Cardiac muscle cell (in vitro differentiated cells and primary cell): ENCODE measurements around the gene LRP2BP. TPM values are rescaled to one million over a fixed set of nuclear protein-coding genes. Genes with fewer than 3 reads are reported as not detected.

Source experiments
- DNase-seq, 2 donors: peaks; one replicate each; pipeline versions ENCODE4 v3.0.0 to v3.0.0-alpha.2; 2010 to 2017; ENCODE audit warnings: low read depth in 1 of 2, low spot score in 1 of 2
- H3K27ac ChIP-seq: fragments of 200-600 bp; sonication (generic); 2 replicates; pipeline ENCODE4 v1.5.1; 2016
- H3K27me3 ChIP-seq: fragments of 200-600 bp; sonication (generic); 2 replicates; pipeline ENCODE4 v1.6.0; 2016; ENCODE audit warnings: control low read depth
- H3K36me3 ChIP-seq: fragments of 200-600 bp; sonication (generic); 2 replicates; pipeline ENCODE4 v1.5.1; 2016; ENCODE audit warnings: control low read depth
- H3K4me1 ChIP-seq: fragments of 200-600 bp; sonication (generic); 2 replicates; pipeline ENCODE4 v1.8.1; 2017; ENCODE audit warnings: low read depth, mild to moderate bottlenecking, mixed run types
- H3K4me3 ChIP-seq: fragments of 200-600 bp; sonication (generic); 2 replicates; pipeline ENCODE4 v1.5.1; 2016; ENCODE audit warnings: mild to moderate bottlenecking
- H3K9me3 ChIP-seq: fragments of 200-600 bp; sonication (generic); 2 replicates; pipeline ENCODE4 v1.5.1; 2017; ENCODE audit warnings: low read depth, mild to moderate bottlenecking, control low read depth
- polyA plus RNA-seq: library from polyadenylated mRNA; unstranded; fragments of >200 nt; fragmentation: Nextera tagmentation; extraction: Ambion mirVana; gene quantifications from 2 replicates; pipeline ENCODE4 v1.2.1, GENCODE V29; 2016
- total RNA-seq: library from RNA; depleted of rRNA; stranded (reverse); fragments of >200 nt; gene quantifications from 2 replicates; pipeline ENCODE4 v1.2.3, GENCODE V29; 2016
- TF ChIP-seq, protein P1 (sequence below): IDR thresholded peaks from 2 replicates; pipeline ENCODE4 v1.5.1; 2012; ENCODE audit warnings: low read depth, mild to moderate bottlenecking, low read length

The LRP2BP gene
- total and polyA plus RNA-seq, 2 experiments from 2014 or later = 0.63 to 1.0 TPM

DNA sequence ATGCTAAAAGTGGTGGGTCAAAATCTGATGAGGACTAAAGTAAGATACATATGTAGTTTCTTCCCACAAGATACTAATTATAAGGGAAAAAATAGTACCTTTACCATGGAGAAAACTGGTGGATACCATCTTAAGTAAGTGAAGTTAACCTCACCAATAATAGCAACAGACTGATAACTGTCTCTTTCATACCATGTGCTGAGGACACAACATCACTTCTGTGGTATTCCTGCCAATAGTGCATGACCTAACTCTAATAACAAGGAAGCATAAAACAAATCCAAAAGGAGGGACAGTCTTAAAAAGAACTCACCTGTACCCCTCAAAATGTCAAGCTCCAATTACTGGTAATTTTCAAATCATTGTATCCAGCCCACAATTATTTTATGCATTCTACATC lies 21.2 kb upstream of the LRP2BP start:
- H3K27ac ChIP-seq = no peak overlapping the region
- no peaks in the 10 kb centered on the region for H3K9me3 ChIP-seq
- TF ChIP-seq, protein P1, sequence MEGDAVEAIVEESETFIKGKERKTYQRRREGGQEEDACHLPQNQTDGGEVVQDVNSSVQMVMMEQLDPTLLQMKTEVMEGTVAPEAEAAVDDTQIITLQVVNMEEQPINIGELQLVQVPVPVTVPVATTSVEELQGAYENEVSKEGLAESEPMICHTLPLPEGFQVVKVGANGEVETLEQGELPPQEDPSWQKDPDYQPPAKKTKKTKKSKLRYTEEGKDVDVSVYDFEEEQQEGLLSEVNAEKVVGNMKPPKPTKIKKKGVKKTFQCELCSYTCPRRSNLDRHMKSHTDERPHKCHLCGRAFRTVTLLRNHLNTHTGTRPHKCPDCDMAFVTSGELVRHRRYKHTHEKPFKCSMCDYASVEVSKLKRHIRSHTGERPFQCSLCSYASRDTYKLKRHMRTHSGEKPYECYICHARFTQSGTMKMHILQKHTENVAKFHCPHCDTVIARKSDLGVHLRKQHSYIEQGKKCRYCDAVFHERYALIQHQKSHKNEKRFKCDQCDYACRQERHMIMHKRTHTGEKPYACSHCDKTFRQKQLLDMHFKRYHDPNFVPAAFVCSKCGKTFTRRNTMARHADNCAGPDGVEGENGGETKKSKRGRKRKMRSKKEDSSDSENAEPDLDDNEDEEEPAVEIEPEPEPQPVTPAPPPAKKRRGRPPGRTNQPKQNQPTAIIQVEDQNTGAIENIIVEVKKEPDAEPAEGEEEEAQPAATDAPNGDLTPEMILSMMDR = no peak
- H3K27me3 ChIP-seq = no peaks in the 10 kb centered on the region
- peaks cover 42% of the 10 kb centered on the region for H3K36me3 ChIP-seq
- no peak overlapping the region for H3K4me3 ChIP-seq
- H3K4me1 ChIP-seq = no peaks in the 10 kb centered on the region
- no peak for DNase-seq

DNA sequence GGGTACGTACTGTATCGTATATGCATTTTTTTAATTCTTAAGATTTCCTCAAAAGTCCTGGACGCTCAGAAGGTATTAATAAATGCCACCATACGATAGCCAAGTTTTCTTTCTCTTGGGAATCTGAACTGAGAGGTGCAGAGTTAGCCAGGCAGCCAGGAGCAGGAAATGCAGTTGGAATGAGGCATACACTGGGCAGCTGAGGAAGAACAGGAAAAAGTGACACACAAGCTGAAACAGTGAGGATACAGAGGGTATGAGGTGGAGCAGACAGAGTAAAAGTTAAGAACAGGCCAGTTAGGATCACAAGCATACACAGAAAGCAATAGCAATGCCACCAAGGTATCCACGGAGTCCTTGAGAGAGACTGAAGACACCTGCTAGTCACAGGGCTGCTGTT lies 16.7 kb upstream of the LRP2BP start:
- H3K9me3 ChIP-seq = no peaks in the 10 kb centered on the region
- H3K4me1 ChIP-seq = no peaks in the 10 kb centered on the region
- no peak overlapping the region for H3K4me3 ChIP-seq
- no peaks in the 10 kb centered on the region for H3K27me3 ChIP-seq
- H3K27ac ChIP-seq = peak overlapping the region; percentile 6
- TF ChIP-seq, protein P1 = no peak
- H3K36me3 ChIP-seq = peaks cover 33% of the 10 kb centered on the region
- DNase-seq = no peak

DNA sequence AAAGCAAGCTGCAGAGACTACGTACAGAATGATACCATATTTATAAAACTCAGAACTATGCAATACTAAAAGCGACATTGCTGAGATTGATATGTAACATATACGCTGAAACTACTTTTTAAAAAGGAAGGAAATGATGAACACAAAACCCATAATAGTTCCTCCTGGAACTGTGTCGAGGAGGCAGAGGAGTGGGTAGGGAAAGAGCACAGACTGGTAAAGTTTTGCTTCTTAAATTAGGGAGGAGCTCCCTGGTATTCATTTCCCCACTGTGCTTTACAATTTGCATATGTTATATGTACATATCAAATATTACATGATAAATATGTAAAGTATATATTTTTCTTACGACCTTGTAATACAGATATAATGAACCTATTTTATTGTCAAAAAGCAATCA lies 16.1 kb upstream of the LRP2BP start:
- TF ChIP-seq, protein P1 = no peak
- Histone ChIP-seq H3K4me3 (no peak overlapping the region), H3K36me3 (peaks cover 31% of the 10 kb centered on the region), H3K9me3 (no peaks in the 10 kb centered on the region), H3K4me1 (no peaks in the 10 kb centered on the region), H3K27ac (no peak overlapping the region), H3K27me3 (no peaks in the 10 kb centered on the region)
- no peak for DNase-seq

DNA sequence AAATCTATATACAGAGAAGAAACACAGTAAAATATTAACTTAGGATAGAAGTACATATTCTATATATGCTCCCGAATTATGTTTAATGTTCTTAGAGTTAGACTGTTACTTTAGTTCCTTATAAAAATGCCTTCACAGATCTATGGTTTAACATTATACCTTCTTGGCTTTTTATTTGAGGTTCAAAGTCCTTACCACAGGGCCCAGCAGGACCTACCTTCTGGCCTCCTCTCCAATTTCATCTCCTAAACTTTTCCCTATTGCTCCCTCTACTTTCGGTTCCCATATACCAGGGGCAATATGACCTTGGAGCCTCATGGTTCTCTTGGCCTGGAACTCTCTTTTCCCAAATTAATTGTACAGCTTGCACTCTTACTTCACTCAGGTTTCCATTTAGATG lies 12.7 kb upstream of the LRP2BP start:
- TF ChIP-seq, protein P1 = no peak
- Histone ChIP-seq H3K4me1 (no peaks in the 10 kb centered on the region), H3K27ac (no peak overlapping the region), H3K9me3 (no peaks in the 10 kb centered on the region), H3K36me3 (peaks cover 6% of the 10 kb centered on the region), H3K27me3 (no peaks in the 10 kb centered on the region), H3K4me3 (no peak overlapping the region)
- no peak for DNase-seq

DNA sequence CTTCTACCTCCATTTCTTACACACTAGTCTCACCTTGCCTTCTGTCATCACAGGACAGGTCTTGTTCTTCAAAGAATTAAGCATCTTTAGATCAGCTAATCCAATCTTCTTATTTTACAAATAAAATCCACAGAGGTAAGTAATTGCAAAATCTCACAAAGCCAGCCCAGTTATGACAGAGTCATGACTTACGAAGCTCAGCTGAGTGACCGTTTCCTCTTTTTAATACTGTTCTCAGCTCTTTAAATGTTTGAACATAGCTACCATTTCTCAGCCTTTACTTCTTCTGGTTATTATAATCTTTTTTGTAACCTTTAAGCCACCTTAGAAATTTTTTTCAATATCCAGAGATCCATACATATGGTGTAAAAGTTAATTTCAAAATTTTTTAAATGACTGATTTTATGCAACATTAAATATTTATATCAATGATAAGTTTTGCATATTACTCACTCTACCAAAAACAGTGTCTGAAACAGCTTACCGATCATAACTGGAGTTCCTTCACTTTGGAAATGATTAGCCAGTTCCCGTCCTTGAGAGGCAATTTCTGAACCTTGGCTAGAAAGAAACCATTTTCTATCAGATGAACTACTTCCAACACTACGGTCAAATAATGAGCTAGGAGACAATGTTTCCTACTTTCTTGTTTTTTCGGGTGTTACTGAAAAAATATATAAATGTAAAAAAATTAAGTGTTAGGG lies 9.7 kb upstream of the LRP2BP start:
- Histone ChIP-seq H3K27ac (no peak overlapping the region), H3K9me3 (no peaks in the 10 kb centered on the region), H3K27me3 (no peaks in the 10 kb centered on the region), H3K4me1 (no peaks in the 10 kb centered on the region), H3K36me3 (peaks cover 15% of the 10 kb centered on the region), H3K4me3 (no peak overlapping the region)
- TF ChIP-seq, protein P1 = no peak
- no peak for DNase-seq

DNA sequence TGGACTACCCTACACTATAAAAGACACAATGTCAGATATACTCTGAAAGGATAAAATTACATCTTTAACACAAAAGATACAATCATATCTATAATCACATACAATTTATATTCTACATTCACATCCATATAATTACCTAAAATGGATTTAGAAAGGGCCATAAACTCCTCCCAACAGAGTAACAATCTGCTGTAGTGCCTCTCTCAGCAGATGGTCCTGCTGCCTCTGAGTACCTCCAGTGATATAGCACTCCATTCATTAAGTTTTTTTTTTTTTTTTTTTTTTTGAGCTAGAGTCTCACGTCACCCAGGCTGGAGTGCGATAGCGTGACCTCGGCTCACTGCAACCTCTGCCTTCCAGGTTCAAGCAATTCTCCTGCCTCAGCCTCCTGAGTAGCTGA lies 8.3 kb upstream of the LRP2BP start:
- H3K9me3 ChIP-seq = no peaks in the 10 kb centered on the region
- DNase-seq = no peak
- TF ChIP-seq, protein P1 = no peak
- H3K27ac ChIP-seq = no peak overlapping the region
- H3K4me3 ChIP-seq = no peak overlapping the region
- H3K36me3 ChIP-seq = peaks cover 25% of the 10 kb centered on the region
- no peaks in the 10 kb centered on the region for H3K27me3 ChIP-seq
- H3K4me1 ChIP-seq = no peaks in the 10 kb centered on the region
